Activated CD8-positive, alpha-beta T cell treated with anti-CD3 and anti-CD28 coated beads for 36 hours (primary cell): ENCODE data around the gene PGM1. TPM values are rescaled to one million over a fixed set of nuclear protein-coding genes. Genes with fewer than 3 reads are reported as not detected.

Experiments used
- ATAC-seq: fragments of 200-7000 bp; cut with Tn5 transposase; one replicate; pipeline ENCODE4 v1.10.0; 2021; ENCODE audit warnings: mild to moderate bottlenecking, moderate library complexity
- CTCF ChIA-PET: fragments of 350-600 bp; sonication (Branson Sonifier 250); formaldehyde crosslinking; loops from one replicate; lab custom pipeline; 2021; ENCODE audit warnings: antibody characterized with exemption; lab: Charles Lee
- POLR2A ChIA-PET: fragments of 350-600 bp; sonication (Branson Sonifier 250); formaldehyde crosslinking; loops from one replicate; lab custom pipeline; 2021; ENCODE audit warnings: antibody characterized with exemption; lab: Charles Lee
- DNase-seq: peaks from one replicate; pipeline ENCODE4 v3.0.0-alpha.2; 2020
- H3K27ac Mint-ChIP-seq: one replicate; pipeline ENCODE4 v1.8.0; 2021; ENCODE audit warnings: mild to moderate bottlenecking, mixed read lengths
- H3K27me3 Mint-ChIP-seq: one replicate; pipeline ENCODE4 v1.8.0; 2021; ENCODE audit warnings: mixed read lengths
- H3K36me3 Mint-ChIP-seq: one replicate; pipeline ENCODE4 v1.8.0; 2021; ENCODE audit warnings: low read depth, mixed read lengths
- H3K4me1 Mint-ChIP-seq: one replicate; pipeline ENCODE4 v1.8.0; 2021; ENCODE audit warnings: low read depth, mixed read lengths
- H3K4me3 Mint-ChIP-seq: one replicate; pipeline ENCODE4 v1.8.0; 2021; ENCODE audit warnings: mild to moderate bottlenecking, moderate library complexity, mixed read lengths
- H3K9me3 Mint-ChIP-seq: one replicate; pipeline ENCODE4 v1.8.0; 2021; ENCODE audit warnings: mixed read lengths
- CTCF ChIP-seq: fragments of 200-600 bp; IDR thresholded peaks from one replicate; pipeline ENCODE4 v1.8.0; 2022; ENCODE audit warnings: antibody characterized with exemption, mild to moderate bottlenecking
- intact Hi-C: fragments of 100-400 bp; cut with micrococcal nuclease; formaldehyde crosslinking; loops from one replicate; pipeline ENCODE4 v1.10.0; 2022
- total RNA-seq, 2 experiments: library from RNA; stranded (reverse); gene quantifications; one replicate each; pipeline ENCODE4 v1.2.3, GENCODE V29; 2021

The PGM1 gene
- total RNA-seq, 2 experiments from 2014 or later: 47.4 to 48.9 TPM

- ATAC-seq (no peak), DNase-seq (no peak)
- no peak for TF ChIP-seq CTCF
- POLR2A ChIA-PET: no interaction called here
- CTCF ChIA-PET: no interaction called here
- Mint-ChIP-seq H3K4me1 (no peaks in the 10 kb centered on the region), H3K4me3 (no peak overlapping the region), H3K27me3 (no peaks in the 10 kb centered on the region), H3K27ac (no peak overlapping the region), H3K36me3 (no peaks in the 10 kb centered on the region), H3K9me3 (peaks cover 4% of the 10 kb centered on the region)
- intact Hi-C loops: no loop called here
Measured at GRCh38 chr1:63679589-63679988, 86.4 kb downstream of the PGM1 start.

- Mint-ChIP-seq H3K4me3 (no peak overlapping the region), H3K27ac (no peak overlapping the region)
- no peak for TF ChIP-seq CTCF
Measured at GRCh38 chr1:63682936-63683335, 89.7 kb downstream of the PGM1 start.

GRCh38 chr1:63683759-63684158 lies 90.5 kb downstream of the PGM1 start:
- DNase-seq (no peak), ATAC-seq (no peak)
- Mint-ChIP-seq H3K36me3 (no peaks in the 10 kb centered on the region), H3K4me1 (no peaks in the 10 kb centered on the region), H3K9me3 (peaks cover 2% of the 10 kb centered on the region), H3K27ac (no peak overlapping the region), H3K4me3 (no peak overlapping the region), H3K27me3 (peaks cover 4% of the 10 kb centered on the region)
- TF ChIP-seq CTCF: no peak
- intact Hi-C loops: no loop called here
- ChIA-PET CTCF (interaction anchor here (0.7 to 1.2 kb wide), 2 partner anchors 8 to 563 kb away, joined by 3 to 4 read pairs; no protein-coding TSS in a partner anchor), POLR2A (no interaction called here)

More at GRCh38 chr1:63682936-63683335, 89.7 kb downstream of the PGM1 start:
- ChIA-PET POLR2A (no interaction called here), CTCF (interaction anchor here (0.7 to 2.6 kb wide), 3 partner anchors 9 to 563 kb away, joined by 3 to 16 read pairs (median 4); no protein-coding TSS in a partner anchor)
- Mint-ChIP-seq H3K27me3 (peaks cover 4% of the 10 kb centered on the region), H3K4me1 (no peaks in the 10 kb centered on the region), H3K9me3 (peaks cover 4% of the 10 kb centered on the region), H3K36me3 (no peaks in the 10 kb centered on the region)
- ATAC-seq: no peak
- DNase-seq: no peak
- intact Hi-C loops: no loop called here

- DNase-seq: no peak
- Mint-ChIP-seq H3K36me3 (no peaks in the 10 kb centered on the region), H3K27me3 (peaks cover 4% of the 10 kb centered on the region), H3K4me1 (no peaks in the 10 kb centered on the region), H3K4me3 (no peak overlapping the region), H3K9me3 (no peaks in the 10 kb centered on the region), H3K27ac (no peak overlapping the region)
- ChIA-PET POLR2A (no interaction called here), CTCF (no interaction called here)
- intact Hi-C loops: no loop called here
- ATAC-seq: no peak
- TF ChIP-seq CTCF: no peak
Measured at GRCh38 chr1:63686696-63687095, 93.5 kb downstream of the PGM1 start.

- CTCF ChIA-PET: interaction anchor here (0.6 to 1.8 kb wide), 3 partner anchors 26 to 558 kb away, joined by 3 to 6 read pairs (median 3); no protein-coding TSS in a partner anchor
- intact Hi-C loops: no loop called here
Measured at GRCh38 chr1:63688302-63688890, 95.2 kb downstream of the PGM1 start.

More at GRCh38 chr1:63688302-63688890, 95.2 kb downstream of the PGM1 start:
- TF ChIP-seq CTCF: no peak
- Mint-ChIP-seq H3K9me3 (no peaks in the 10 kb centered on the region), H3K4me1 (no peaks in the 10 kb centered on the region), H3K27ac (no peak overlapping the region), H3K36me3 (no peaks in the 10 kb centered on the region), H3K27me3 (peaks cover 4% of the 10 kb centered on the region), H3K4me3 (no peak overlapping the region)
- POLR2A ChIA-PET: no interaction called here
- DNase-seq: no peak
- no peak for ATAC-seq
